IPS-NIHi7 (cell line): ENCODE data around the gene SPEF2.
"Not testable (repeated sequence)": the region's sequence is repeated elsewhere in the genome, so short reads cannot be mapped to it uniquely, and the experiment has no call there.

Source experiments
- DNase-seq: peaks from one replicate; pipeline ENCODE4 v3.0.0; 2012; ENCODE audit warnings: mixed read lengths; ENCODE audit errors: extremely low spot score

The SPEF2 gene

GRCh38 chr5:35659556-35659955 is 41.9 kb downstream of the SPEF2 start:
- DNase-seq = no peak

- no peak for DNase-seq
Measured at GRCh38 chr5:35660451-35660850, 42.8 kb downstream of the SPEF2 start.

- DNase-seq = no peak
Measured at GRCh38 chr5:35664584-35664983, 46.9 kb downstream of the SPEF2 start.

- no peak for DNase-seq
Measured at GRCh38 chr5:35665096-35665495, 47.4 kb downstream of the SPEF2 start.

GRCh38 chr5:35668319-35668718 is 50.7 kb downstream of the SPEF2 start:
- no peak for DNase-seq

- no peak for DNase-seq
Measured at GRCh38 chr5:35668794-35669193, 51.1 kb downstream of the SPEF2 start.

GRCh38 chr5:35671541-35672295 is 54.1 kb downstream of the SPEF2 start:
- DNase-seq = no peak

GRCh38 chr5:35672296-35672655 is 54.6 kb downstream of the SPEF2 start:
- DNase-seq = not testable (repeated sequence)

- no peak for DNase-seq
Measured at GRCh38 chr5:35672995-35673394, 55.3 kb downstream of the SPEF2 start.

- no peak for DNase-seq
Measured at GRCh38 chr5:35674049-35674448, 56.4 kb downstream of the SPEF2 start.

GRCh38 chr5:35675392-35675791 is 57.7 kb downstream of the SPEF2 start:
- DNase-seq = no peak

- no peak for DNase-seq
Measured at GRCh38 chr5:35677878-35678277, 60.2 kb downstream of the SPEF2 start.

- DNase-seq = no peak
Measured at GRCh38 chr5:35678661-35679060, 61.0 kb downstream of the SPEF2 start.

- no peak for DNase-seq
Measured at GRCh38 chr5:35679357-35679756, 61.7 kb downstream of the SPEF2 start.

- no peak for DNase-seq
Measured at GRCh38 chr5:35681911-35682310, 64.2 kb downstream of the SPEF2 start.

- DNase-seq = no peak
Measured at GRCh38 chr5:35683466-35683865, 65.8 kb downstream of the SPEF2 start.

GRCh38 chr5:35685161-35685560 is 67.5 kb downstream of the SPEF2 start:
- DNase-seq = no peak

- DNase-seq = no peak
Measured at GRCh38 chr5:35687961-35688360, 70.3 kb downstream of the SPEF2 start.

- no peak for DNase-seq
Measured at GRCh38 chr5:35694481-35694880, 76.8 kb downstream of the SPEF2 start.

GRCh38 chr5:35698047-35698808 is 80.6 kb downstream of the SPEF2 start:
- DNase-seq = no peak

- no peak for DNase-seq
Measured at GRCh38 chr5:35707659-35708058, 90.0 kb downstream of the SPEF2 start.

- no peak for DNase-seq
Measured at GRCh38 chr5:35709688-35710087, 92.0 kb downstream of the SPEF2 start.

- DNase-seq = no peak
Measured at GRCh38 chr5:35717718-35718117, 100.1 kb downstream of the SPEF2 start.
